Glomerular visceral epithelial cell (primary cell): ENCODE results near the gene SLC36A3.
"Not testable (repeated sequence)": the region's sequence is repeated elsewhere in the genome, so short reads cannot be mapped to it uniquely, and the experiment has no call there.

Source experiments
- DNase-seq: peaks from one replicate; pipeline ENCODE4 v3.0.0-alpha.2; 2016; ENCODE audit errors: extremely low spot score

Gene SLC36A3

DNA sequence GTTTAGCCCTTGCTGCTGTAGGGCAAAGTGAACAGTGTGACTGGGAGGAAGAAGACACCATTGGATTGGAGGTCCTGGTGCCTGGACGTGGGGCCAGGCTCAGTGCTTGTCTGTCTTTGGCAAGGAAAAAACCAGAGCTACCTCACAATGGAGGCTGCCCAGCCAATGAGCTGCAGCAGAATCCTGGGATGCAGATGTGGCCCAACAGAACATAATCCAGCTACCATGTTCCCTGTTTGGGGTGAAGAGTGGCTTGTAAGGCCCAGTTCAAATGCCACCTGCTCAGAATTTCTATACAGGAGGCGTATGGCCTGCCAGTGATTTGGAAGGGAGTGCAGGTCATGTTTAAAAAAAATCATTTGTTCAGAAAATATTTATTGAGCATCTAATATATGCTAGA lies at the start of gene SLC36A3:
Gene SLC36A3, minus strand, starts transcription at position 101 of the 400 bp plus-strand sequence. CDS start 412 bp downstream, outside the sequence.
- DNase-seq, result no peak

DNA sequence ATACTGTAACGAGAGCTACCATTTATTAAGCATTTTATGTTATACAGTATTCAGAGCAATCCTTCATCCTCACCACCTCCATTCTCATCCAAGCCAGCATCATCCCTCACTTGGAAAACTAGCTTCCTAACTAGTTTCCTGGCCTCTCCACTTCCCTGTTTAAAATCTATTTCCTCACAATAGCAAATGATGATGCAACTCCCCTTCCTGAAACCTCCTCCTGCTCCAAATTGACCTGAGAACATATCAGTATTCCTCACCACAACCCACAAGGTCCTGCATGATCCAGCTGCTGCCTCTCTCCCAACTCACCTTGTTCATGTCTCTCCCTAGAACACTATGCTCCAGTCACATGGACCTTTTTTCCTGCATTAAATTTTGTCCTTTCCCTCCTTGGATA lies 48.1 kb upstream of the SLC36A3 start:
- no peak for DNase-seq

DNA sequence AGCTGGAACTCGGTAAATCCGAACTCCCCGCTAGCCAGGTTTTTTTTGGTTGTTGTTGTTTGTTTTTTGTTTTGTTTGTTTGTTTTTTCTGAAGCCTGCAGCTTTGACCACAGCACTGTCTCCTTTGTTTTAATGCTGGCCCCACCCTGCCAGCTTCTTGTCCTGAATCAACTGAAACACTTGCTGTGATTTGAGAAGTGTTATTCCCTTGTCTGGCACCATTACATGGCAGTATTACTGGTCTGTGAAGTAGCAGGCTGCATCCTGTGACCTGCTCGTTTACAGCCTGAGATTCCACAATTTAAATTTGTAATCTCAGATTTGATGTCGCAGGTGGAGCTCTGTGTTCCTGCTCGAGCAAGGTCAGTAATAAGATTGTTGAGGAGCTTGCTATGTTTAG lies 45.2 kb upstream of the SLC36A3 start:
- no peak for DNase-seq

DNA sequence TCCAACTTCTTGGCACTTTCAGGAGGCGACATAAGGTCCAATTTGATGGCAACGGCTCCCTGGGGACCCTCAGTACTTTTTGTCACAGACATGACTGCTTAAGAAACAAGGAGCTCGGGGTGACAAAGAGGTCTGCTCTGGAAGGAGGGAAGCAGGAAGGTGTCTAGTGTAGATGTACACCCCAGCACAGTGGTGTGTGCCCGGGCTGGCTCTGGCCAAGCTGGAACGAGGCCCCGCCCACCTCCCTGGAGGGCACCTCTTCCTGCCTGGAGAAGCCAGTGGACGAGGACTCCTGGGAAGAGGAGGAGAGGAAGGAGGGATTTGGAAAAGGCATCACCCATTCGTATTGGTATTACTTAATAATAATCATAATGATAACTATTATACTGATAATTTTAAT lies 43.8 kb upstream of the SLC36A3 start, which contains the start of gene SLC36A2:
Gene SLC36A2, minus strand, starts transcription at position 191 of the 400 bp plus-strand sequence. Its CDS starts 99 bp downstream, at position 92.
- DNase-seq, result no peak

DNA sequence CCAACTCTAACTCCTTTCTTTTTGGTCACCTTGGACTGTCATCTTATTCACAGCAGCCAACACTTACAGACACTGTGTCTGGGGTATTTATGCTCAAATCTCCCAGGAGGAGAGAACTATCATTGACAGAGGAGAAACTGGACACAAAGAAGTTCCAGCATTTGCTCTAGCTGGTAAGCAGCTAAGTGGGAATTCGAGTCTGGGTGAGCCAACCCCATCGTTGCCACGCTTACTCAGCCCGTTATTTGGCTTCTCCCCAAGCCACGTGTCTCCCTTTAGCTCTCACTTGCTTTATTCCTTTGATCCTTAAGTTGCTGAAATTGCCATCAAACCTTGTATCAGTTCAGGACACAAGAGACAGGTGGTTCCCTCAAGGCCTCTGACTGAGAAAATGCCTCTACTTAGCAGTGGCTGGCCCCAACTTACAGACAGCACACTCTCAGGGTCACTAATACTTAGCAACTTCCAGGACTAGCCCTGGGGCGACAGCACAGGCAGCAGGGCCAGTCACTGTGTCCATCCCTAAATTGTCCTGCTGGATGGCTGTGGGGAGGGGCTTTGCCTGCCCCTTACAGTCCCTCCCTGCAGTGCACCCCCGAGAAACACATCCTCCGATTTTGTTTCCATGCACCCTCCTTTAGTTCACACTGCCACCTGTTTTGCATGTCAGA lies 42.4 kb upstream of the SLC36A3 start:
- DNase-seq, result no peak

DNA sequence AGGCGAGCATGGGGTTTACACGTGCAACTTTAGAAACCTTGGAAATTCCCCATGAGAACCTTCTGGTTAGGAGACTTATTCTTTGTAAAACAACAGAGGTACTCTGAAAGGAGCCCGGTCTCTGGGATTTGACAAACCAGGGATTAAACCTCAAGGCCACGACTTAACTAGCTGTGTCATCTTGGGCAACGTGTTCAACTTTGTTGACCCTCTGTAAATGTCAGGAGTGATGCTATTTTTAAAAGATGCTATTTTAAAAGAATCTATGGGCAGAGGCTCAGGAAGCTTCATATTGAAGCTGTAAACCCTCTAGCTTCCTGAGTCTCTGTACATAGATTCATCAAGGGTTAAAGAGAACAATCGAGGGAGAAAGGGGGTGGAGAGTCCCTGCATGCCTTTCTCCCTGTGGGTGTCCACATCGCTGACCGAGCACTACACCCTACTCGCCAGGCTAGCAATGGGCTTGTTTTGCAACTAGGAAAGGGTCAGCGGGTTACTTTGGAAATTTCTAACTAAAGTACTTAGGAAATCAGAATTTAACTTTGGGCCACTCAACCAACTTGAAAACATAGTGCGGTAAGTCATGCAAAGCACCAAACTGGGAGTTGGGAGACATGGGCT lies 41.7 kb upstream of the SLC36A3 start:
- no peak for DNase-seq

DNA sequence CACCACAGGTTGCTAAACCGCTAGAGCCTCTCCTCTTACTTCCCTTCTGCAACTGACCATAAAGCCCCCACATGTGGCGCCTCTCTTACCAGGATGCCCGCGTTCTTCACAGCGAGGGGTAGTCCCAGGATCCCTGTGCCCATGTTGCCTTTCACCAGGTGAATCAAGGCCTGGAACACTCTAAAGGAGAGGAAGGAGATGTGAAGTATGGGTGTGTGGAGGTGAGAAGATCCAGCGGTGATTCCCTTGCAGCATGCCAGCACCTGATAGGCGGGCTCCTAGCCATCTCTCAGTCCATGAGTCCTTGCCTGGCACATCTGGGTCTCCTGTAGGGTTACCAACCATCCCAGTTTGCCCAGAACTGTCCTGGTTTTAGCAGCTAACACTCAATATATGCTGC lies 40.5 kb upstream of the SLC36A3 start:
- DNase-seq, result no peak

DNA sequence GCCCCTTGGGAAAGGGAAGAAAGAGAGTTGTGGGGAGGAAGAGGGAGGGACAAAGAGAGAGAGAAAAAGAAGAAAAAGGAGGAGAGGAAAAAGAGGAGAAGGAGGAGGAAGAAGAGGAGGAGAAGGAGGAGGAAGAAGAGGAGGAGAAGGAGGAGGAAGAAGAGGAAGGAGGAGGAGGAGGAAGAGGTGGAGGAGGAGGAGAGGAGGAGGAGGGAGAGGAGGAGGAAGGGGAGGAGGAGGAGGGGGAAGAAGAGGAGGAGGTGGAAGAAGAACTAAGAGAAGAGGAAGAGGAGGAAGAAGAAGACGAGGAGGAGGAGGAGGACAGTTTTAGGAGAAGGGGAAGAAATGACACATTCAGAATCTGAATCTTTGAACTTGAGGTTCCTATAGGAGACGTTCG lies 36.4 kb upstream of the SLC36A3 start:
- no peak for DNase-seq

DNA sequence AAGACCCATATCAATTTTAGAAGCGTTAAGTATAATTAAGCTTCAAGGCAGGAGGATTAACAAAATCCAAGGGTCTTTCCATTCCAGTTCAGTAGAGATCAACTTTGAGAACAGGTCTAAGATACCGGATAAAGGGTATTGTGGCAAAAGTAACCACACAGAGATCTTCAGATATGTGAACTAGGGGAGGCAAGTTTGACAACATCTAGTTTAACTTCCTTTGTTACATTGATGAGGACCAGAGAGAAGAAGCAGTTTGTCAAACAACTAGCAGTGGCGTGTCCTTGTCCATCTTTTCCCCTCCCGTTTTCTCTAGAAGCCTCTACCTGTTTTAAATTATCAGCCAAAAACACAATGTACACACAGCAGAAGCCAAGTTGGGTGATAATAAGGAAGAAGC lies 35.2 kb upstream of the SLC36A3 start:
- no peak for DNase-seq

DNA sequence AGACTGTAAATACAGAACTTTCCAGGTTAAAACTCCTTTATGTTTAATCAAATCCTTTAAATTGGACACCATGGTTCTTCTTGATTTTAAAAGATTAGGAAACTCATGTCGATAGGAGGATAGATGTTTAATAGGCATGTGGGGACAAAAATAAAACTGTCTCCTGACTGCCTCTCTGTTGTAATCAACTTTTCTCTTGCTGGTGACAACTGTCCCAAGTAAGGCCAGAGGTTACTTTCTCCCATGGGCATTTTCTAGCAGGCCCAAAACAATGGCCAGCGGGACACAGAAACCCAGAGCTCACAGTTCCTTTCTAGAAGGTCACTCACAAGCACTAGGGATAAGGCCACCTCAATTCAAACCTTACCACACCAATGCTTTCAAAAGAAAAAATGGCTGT lies 29.3 kb upstream of the SLC36A3 start:
- DNase-seq, result no peak

DNA sequence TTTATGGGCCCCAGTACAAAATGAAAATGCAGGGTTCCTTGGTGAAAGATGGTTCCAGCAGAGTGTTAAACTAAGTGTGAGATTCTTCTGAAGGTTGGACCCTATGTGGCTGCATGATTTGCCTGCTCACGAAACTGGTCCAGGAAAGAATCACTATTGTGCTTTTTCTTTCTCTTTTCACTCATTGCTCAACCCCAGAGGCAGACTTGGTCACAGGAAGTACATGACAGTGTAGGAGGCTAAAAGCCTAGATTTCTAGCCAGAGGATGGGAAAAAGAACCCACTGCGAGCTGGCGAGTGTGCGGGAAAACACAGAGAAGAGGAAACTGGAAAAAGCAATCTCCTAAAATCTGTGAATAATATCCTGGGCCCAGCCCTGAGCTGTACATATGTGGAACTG lies 25.2 kb upstream of the SLC36A3 start:
- DNase-seq, result no peak

DNA sequence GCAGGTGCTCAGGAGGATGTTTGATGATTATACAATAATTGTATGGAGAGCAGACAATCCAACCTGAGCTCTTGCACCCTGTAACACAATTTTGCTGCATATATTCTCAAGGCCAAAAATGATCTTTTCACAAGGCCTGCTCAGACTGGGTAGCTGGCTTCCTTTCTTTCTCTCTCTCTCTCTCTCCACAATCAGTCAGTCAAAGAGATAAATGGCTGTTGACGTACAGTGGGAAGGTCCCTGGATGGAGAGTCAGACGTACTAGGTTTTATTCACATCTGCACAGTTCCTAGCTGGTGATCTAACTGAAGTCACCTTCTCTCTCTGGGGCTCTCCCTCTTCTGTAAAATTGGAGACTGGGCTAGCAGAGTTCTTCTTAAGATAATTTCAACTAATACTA lies 24.0 kb upstream of the SLC36A3 start:
- DNase-seq, result no peak

DNA sequence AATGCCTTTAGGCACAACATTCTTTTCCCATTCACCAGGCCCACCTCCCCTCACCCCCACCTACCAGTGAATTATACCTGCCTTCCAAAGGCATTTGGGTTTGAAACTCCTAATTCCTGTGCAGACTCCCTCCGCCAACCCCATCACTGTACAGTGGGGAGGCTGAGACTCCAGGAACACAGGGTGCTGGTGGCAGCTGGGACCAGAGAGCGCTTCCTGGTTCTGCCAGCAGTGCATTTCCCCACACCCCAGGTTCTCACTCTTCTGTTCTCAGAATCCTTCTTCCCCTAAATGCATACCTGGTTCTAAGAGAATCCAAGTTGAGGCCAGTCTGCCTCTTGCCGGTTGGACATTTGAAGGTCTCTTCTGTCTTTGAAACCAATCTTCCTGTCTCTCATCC lies 22.7 kb upstream of the SLC36A3 start:
- no peak for DNase-seq

DNA sequence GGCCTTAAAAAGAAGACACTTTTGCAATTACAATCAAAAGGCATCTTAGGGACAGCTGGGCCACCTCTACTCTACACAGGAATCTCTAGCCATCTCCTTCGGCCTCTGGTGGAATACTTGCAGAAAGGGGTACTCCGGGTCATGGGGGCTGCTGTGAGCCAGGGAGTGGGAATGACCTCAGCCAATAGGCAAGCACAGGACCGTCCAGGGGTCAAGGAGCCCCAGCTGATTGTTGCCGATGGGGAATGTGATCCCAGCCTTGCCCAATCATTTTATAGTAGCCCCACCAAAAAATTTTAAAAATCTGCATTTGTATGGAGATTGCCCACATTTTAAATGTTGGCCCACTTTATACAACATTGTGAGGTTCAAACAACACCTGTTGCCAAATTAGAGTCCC lies 16.9 kb upstream of the SLC36A3 start:
- DNase-seq, result no peak

DNA sequence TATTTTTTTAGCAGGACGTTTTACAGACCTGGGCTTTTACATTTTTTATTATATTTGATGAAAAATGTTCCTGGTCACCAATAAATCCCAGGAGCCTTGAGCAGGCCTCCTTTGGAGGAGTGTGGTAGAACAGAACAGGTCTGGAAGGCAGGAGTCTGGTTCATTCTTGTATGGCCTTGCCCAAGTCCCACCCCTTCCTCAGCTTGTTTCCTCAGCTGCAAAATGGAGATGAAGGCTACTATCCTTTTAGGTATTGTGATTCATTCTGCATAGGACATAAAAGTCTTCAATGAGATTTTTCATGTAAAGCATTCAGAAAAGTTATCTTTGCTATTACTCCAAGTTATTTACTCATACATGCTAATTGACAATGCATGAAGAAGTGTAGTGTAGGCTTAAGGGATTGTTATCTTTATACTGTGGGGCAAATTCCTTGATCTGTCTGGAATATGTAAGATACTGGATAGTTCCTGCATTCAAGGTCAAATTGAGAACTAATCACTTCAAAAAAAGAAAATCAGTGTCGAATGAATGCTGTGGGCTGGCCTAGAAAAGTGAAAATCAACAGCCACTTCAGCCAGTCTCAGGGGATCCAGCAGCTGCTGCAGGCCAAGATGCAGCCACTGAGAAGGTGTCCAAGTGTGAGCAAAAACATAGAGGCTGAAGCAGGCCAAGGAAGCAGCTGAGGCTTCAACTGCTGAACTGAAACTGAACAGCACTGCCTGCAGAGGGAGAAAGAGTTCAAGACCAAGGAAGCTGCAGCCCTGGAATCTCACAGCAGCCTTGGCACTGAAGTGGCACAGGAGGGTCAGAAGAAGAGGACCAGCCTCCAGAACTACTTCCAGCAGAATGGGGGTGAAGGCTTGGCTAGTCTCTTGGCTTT lies 15.5 kb upstream of the SLC36A3 start:
- DNase-seq, result peak; percentile 15

DNA sequence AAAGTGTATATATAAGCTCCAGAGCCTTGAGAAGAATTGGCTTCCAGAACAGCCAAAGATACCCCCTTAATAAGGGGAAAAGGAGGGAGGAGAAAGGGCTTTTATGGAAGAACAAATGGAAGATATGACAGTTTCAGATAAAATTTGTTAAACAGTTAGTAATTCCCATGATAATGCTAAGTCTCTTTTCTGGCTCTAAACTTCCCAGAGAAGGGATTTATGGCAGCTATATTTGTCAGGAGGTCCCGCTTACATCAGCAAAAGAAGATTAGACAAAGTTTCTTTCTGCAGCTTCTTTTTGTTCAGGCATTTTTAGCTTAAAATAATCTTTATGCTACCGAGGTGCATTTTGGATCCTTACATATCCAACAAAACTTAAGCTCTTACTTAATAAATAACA lies 14.3 kb upstream of the SLC36A3 start:
- DNase-seq, result no peak

DNA sequence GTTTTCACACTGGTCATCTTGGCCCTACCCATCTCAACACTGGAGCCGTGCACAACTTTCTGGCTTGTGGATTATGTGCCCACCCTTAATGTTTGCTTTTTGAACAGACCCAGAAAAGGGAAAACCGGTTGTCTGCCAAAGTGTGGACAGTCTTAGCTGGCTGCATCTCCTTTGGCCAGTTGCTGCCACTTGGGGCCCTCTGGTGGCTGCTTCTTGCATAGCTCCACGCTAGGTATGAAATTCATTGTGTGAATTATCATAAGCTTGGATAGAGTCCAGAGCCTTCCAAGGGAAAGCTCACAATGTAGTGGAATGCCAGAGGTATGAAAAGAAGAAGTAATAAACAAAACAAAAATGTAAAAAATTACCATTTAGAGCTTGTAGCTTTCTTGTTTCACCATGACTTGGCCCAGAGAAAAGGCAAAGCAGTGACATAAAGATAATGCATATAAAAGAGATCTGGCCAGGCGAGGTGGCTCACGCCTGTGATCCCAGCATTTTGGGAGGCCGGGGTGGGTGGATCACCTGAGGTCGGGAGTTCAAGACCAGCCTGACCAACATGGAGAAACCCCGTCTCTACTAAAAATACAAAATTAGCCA lies 12.5 kb upstream of the SLC36A3 start:
- DNase-seq, result peak; percentile 63

DNA sequence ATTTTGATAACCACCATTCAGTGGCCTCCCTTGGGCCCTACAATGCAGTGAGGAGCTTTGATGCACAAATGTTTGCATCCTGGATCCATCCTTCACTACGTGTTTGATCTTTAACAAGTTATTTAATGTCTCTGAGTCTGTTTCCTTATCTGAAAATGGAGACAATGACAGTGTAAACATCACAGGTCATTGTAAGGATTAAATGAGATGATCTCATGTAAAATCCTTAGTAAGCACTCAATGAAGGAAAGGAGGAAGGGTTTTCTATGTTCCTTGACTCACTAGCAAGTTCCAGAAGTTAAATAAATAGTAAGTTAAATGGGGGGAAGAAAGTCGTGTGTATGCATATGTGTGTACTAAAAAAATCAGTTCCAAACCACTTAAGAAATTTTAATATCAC lies 9.8 kb upstream of the SLC36A3 start:
- DNase-seq, result no peak

DNA sequence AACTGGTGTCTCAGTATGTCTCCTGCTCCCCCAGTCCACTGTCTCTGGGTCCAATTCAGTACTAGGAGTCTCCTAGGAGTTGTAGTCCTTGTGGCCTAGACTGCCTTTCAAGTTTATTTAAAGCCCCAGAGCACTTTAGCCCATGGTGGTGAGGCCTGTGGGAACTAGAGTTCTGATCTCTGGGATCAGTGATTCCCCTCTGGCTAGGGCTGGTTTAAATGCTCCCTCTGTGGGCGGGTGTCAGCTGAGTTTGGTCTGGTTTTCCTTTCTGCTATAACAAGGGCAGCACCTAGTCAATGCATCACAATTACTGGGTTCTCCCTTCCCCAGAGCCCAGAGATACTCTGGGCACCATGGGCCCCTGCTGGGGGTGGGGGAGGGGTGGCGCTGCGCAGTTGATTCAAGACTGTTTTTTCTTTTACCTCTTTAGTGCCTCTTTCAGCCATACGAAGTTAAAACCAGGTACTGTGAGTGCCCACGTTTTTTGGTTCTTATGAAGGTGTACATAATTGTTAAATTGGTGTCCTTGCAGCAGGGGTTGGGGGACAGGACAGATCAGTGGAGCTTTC lies 9.3 kb upstream of the SLC36A3 start:
- DNase-seq, result no peak

DNA sequence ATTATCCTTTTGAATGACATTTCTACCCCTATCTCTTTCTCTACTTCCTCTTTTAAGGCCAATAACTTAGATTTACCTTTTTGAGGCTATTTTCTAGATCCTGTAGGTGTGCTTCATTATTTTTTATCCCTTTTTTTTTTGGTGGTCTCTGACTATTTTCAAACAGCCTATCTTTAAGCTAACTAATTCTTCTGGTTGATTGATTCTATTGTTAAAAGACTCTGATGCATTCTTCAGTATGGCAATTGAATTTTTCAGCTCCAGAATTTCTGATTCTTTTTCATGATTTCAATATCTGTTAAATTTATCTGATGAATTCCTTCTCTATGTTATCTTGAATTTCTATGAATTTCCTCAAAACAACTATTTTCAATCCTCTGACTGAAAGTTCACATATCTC lies 7.4 kb upstream of the SLC36A3 start:
- no peak for DNase-seq

DNA sequence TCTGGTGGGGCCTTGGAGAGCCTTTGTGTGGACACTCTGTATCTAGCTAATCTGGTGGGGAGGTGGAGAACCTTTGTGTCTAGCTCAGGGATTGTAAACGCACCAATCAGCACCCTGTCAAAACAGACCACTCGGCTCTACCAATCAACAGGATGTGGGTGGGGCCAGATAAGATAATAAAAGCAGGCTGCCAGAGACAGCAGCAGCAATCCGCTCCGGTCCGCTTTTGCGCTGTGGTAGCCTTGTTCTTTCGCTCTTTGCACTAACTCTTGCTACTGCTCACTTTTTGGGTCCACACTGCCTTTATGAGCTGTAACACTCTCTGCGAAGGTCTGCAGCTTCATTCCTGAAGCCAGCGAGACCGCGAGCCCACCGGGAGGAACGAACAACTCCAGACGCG lies 6.3 kb upstream of the SLC36A3 start:
- DNase-seq, result not testable (repeated sequence)

DNA sequence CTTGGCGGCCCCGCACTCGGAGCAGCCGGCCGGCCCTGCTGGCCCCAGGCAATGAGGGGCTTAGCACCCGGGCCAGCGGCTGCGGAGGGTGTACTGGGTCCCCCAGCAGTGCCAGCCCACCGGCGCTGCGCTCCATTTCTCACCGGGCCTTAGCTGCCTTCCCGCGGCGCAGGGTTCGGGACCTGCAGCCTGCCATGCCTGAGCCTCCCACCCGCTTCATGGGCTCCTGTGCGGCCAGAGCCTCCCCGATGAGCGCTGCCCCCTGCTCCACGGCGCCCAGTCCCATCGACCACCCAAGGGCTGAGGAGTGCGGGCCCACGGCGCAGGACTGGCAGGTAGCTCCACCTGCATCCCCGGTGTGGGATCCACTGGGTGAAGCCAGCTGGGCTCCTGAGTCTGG lies 5.7 kb upstream of the SLC36A3 start:
- not testable (repeated sequence) for DNase-seq
